ENCODE results near the gene LAX1.

DNA sequence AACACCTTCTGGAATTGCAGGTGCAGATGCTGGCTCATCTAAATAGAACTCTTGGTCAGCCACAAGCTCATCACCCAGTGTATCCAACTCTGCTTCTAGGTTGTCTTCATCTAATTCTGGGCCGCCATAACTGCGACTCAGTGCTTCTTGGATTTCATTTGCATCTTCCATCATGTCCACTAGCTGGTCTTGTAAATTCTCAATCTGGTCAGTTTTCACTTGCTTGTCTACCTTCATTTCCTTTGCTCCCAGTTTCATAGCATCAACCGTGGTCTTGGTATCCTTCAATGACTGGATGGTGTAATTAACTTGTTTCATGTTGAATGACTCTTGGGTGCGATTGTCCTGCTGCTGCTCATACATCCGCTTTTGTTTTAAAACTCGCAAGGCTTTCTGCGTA is 40.7 kb downstream of the LAX1 start:
- TF ChIP-seq, protein P1, sequence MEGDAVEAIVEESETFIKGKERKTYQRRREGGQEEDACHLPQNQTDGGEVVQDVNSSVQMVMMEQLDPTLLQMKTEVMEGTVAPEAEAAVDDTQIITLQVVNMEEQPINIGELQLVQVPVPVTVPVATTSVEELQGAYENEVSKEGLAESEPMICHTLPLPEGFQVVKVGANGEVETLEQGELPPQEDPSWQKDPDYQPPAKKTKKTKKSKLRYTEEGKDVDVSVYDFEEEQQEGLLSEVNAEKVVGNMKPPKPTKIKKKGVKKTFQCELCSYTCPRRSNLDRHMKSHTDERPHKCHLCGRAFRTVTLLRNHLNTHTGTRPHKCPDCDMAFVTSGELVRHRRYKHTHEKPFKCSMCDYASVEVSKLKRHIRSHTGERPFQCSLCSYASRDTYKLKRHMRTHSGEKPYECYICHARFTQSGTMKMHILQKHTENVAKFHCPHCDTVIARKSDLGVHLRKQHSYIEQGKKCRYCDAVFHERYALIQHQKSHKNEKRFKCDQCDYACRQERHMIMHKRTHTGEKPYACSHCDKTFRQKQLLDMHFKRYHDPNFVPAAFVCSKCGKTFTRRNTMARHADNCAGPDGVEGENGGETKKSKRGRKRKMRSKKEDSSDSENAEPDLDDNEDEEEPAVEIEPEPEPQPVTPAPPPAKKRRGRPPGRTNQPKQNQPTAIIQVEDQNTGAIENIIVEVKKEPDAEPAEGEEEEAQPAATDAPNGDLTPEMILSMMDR (IDR thresholded peaks at IDR 0.05), result no peak
- TF ChIP-seq POLR2A (IDR thresholded peaks at IDR 0.05), result no peak

All from sigmoid colon (tissue), 3 donors.